Ovary (tissue), 3 donors: Measurements from ENCODE around the gene HTATSF1.

Experiments
- EP300 ChIP-seq: sonication (generic); formaldehyde crosslinking; IDR thresholded peaks from one replicate; pipeline ENCODE4 v1.6.1; 2017; ENCODE audit warnings: antibody characterized with exemption
- TF ChIP-seq, protein P1 (sequence below), 3 donors: fragments of 450-650 bp in 2 of 3; fragments of 200-600 bp in 1 of 3; IDR thresholded peaks; one replicate each; pipeline versions ENCODE4 v1.5.1 to v1.8.0; 2016 to 2022; ENCODE audit warnings: antibody characterized with exemption in 3 of 3, mild to moderate bottlenecking in 1 of 3
- donor health status: DM: no; HTN: no; CAD: no.

GRCh38 chrX:136549226-136549625, 51.8 kb downstream of the HTATSF1 start:
- TF ChIP-seq, protein P1, sequence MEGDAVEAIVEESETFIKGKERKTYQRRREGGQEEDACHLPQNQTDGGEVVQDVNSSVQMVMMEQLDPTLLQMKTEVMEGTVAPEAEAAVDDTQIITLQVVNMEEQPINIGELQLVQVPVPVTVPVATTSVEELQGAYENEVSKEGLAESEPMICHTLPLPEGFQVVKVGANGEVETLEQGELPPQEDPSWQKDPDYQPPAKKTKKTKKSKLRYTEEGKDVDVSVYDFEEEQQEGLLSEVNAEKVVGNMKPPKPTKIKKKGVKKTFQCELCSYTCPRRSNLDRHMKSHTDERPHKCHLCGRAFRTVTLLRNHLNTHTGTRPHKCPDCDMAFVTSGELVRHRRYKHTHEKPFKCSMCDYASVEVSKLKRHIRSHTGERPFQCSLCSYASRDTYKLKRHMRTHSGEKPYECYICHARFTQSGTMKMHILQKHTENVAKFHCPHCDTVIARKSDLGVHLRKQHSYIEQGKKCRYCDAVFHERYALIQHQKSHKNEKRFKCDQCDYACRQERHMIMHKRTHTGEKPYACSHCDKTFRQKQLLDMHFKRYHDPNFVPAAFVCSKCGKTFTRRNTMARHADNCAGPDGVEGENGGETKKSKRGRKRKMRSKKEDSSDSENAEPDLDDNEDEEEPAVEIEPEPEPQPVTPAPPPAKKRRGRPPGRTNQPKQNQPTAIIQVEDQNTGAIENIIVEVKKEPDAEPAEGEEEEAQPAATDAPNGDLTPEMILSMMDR (IDR thresholded peaks at IDR 0.05), result no peak
- TF ChIP-seq EP300, result no peak
